HG03135 (cell line): ENCODE measurements around the gene PID1.

Experiments
- ATAC-seq: cut with Tn5 transposase; IDR thresholded peaks from one replicate; pipeline ENCODE4 v1.9.1; 2021; ENCODE audit warnings: mild to moderate bottlenecking, moderate library complexity; ENCODE audit not compliant: unreplicated experiment

Gene PID1

GRCh38 chr2:229037621-229038020 is 233.5 kb downstream of the PID1 start:
- no peak for ATAC-seq

GRCh38 chr2:229033816-229034215 is 237.3 kb downstream of the PID1 start:
- no peak for ATAC-seq

- ATAC-seq = no peak
Observed at GRCh38 chr2:229032608-229033234, 238.4 kb downstream of the PID1 start.

- ATAC-seq = no peak
Observed at GRCh38 chr2:229027353-229028105, 243.6 kb downstream of the PID1 start.

GRCh38 chr2:229025653-229026052 is 245.4 kb downstream of the PID1 start:
- ATAC-seq = no peak

- ATAC-seq = no peak
Observed at GRCh38 chr2:229022652-229023051, 248.4 kb downstream of the PID1 start.

- ATAC-seq = no peak
Observed at GRCh38 chr2:229022071-229022470, 249.0 kb downstream of the PID1 start.

- ATAC-seq = no peak
Observed at GRCh38 chr2:229009816-229010215, 261.3 kb downstream of the PID1 start.

- ATAC-seq = no peak
Observed at GRCh38 chr2:229003256-229003655, 267.8 kb downstream of the PID1 start.

GRCh38 chr2:229001196-229001595 is 269.9 kb downstream of the PID1 start:
- ATAC-seq = no peak

- ATAC-seq = no peak
Observed at GRCh38 chr2:228999326-228999725, 271.8 kb downstream of the PID1 start.

GRCh38 chr2:228988786-228989185 is 282.3 kb downstream of the PID1 start:
- ATAC-seq = no peak

- ATAC-seq = no peak
Observed at GRCh38 chr2:228987441-228988155, 283.5 kb downstream of the PID1 start.

- no peak for ATAC-seq
Observed at GRCh38 chr2:228986961-228987360, 284.1 kb downstream of the PID1 start.

- ATAC-seq = no peak
Observed at GRCh38 chr2:228983700-228984099, 287.4 kb downstream of the PID1 start.

- no peak for ATAC-seq
Observed at GRCh38 chr2:228974169-228974568, 296.9 kb downstream of the PID1 start.
